ENCODE data around the gene LMF1.
A peak's percentile ranks its signal among the peaks of the same experiment; 100 is the strongest.
"Not testable (repeated sequence)": the region's sequence is repeated elsewhere in the genome, so short reads cannot be mapped to it uniquely, and the experiment has no call there.

Gene LMF1

DNA sequence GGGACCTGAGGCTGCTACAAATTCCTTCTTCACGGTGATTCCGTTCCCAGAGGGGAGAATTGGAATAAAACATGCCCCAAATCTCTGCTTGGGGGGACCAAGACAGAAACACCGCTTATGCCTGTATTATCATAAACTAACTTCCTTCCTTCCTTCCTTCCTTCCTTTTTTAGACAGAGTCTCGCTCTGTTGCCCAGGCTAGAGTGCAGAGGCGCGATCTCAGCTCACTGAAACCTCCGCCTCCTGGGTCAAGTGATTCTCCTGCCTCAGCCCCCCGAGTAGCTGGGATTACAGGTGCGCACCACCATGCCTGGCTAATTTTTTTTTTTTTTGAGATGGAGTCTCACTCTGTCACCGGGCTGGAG, 150.8 kb downstream of the LMF1 start:
- DNase-seq = not testable (repeated sequence)

DNA sequence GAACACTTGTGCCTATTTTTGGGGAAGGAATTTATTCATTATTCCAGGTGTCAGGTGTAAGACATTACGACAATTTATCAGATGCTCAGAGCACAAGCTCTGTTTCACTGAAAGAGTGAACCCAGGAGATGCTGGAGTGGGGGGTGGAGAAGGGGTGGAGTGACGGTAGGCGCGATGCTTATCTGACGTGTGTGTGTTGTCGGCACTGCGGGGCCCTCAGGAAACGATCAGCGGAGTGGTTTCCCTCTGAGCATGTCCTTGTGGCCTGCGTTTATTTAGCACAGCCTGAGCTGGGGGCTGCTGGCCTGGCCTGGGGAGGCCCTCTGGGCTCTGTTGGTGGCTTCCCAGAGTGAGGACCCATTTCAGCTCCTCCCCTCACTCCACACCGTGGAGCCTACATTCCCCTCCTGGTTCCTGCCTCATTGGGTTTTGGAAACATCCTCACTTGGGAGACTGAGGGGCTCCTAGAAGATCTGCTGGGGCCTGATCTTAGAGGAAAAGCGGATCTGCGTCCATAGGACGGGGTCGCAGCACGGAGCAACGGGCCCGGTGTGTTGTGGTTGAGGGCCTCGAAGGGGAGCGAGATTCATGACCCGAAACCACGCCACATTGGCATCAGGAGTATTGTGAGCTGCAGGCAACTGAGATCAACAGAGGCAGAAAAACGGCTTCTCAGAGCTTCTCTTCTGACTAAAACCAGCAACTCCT, 151.3 kb downstream of the LMF1 start:
- DNase-seq = no peak

DNA sequence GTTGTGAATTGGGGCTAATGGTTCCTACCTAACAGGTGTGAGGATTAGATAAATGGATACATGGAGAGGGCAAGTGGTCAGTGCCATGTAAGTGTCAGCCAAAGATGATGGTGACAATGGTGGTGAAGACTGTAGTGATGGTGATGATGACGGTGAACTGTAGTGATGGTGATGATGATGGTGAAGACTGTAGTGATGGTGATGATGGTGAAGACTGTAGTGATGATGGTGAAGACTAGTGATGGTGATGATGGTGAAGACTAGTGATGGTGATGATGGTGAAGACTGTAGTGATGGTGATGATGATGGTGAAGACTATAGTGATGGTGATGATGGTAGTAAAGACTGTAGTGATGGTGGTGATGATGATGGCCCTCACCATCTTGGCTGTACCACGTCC, 152.2 kb downstream of the LMF1 start:
- no peak for DNase-seq

DNA sequence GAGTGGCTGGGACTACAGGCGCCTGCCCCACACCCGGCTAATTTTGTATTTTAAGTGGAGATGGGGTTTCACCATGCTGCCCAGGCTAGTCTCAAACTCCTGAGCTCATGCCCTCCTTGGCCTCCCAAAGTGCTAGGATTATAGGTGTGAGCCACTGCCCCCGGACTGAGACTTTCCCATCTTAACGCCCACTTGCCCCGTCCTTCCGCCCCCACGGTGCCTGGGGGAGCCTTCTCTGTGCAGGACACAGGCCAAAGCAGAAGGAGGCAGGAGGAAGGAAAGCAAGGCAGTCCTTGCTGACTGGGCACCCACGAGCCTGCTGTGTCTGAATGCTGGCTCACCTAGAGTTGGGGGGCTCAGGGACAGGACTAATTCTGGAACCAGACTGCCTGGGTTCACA, 152.7 kb downstream of the LMF1 start:
- DNase-seq = no peak

DNA sequence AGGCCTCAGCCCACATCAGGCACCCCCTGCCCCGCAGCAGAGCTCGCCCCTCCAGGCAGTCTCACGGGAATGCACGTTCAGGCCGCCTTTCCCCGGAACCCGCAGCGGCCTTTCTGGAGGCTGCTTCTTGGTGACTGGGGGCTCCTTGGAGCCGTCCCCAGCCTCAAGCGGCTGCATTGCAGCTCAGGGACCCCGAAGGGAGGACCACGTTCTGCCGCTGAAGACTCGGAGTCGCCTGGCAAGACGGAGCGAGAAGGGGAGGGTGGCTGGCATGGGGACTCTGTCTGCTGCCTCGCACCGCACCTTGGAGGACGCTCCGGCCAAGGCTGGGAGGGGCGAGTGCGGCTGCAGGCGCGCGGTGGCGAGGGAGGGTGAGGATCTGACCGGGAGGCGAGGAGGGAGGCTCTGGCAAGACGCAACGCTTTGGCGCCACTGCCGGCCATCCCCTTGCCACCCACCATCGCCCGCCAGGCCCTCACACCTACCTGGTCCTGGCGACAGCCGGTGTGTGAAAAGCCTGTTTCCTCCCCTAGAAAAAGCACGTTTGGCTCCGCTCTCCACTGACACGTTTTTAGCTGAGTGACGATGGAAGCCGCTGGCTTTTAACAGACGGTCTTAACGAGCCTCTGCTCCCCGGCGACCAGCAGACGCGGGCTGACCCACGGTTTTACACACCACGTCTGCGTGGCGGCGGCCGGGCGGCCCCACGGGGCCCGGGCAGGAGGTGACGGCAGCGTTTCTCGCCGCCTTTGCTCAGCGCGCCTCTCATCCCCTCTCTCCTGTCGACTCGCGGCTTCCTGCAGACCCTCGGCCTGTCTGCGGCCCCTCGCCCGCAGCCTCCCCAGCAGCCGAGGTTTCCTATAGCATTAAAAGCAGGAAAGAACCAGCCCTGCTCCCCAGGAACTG, 153.5 kb downstream of the LMF1 start:
- DNase-seq = no peak

DNA sequence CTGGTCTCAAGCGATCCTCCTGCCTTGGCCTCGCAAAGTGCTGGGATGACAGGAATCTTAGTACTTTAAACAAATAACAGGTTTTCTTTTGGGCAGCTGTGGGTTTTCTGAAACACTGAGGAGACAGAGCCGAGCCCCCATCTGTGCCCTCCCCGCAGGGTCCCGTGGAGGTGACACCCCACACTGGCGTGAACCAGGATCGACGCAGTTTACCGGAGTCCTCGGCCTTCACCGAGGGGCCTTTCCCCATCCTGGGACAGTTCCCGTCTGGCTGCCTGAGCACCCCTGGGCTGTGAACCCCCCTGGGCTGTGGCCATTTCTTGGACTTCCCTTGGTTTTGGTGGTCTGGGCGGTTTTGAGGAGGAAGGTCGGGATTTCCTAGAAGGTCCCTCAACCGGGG, 154.9 kb downstream of the LMF1 start:
- DNase-seq = no peak

DNA sequence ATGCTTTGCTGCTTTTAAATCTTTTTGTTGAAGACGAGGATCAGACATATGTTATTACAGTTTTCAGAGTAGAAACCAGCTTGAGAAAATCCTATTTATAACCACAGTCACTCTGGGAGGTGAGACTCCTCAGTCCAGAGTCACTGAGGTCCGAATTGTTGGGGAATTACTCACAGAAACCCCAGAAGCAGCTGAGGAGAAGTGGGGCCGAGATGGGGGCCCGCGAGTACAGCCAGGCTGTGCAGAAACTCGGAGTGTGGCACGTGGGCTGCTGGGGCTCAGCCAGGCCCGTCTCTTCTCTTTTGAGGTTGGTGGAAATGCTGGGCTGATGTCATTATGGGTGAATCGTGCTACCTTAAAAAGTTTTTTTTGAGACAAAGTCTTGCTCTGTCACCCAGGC, 155.8 kb downstream of the LMF1 start:
- no peak for DNase-seq

DNA sequence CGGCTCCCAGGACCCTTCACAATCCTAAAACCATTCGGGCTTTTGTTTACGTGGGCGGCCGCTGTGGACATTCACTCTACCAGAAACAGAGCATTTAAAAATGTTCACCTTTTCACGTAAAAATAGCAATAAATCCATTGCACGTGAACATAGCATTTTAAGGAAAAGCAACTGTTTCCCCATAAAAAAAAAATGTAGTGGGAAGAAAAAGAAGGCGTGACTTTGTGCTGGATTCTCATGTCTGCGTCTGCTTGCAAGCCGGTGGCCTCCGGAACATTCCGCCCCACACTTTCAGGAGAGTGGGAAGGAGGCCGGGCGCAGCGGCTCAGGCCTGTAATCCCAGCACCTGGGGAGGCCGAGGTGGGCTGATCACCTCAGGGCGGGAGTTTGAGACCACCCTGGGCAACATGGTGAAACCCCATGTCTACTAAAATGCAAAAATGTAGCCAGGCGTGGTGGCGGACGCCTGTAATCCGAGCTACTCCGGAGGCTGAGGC, 156.8 kb downstream of the LMF1 start:
- DNase-seq = no peak

DNA sequence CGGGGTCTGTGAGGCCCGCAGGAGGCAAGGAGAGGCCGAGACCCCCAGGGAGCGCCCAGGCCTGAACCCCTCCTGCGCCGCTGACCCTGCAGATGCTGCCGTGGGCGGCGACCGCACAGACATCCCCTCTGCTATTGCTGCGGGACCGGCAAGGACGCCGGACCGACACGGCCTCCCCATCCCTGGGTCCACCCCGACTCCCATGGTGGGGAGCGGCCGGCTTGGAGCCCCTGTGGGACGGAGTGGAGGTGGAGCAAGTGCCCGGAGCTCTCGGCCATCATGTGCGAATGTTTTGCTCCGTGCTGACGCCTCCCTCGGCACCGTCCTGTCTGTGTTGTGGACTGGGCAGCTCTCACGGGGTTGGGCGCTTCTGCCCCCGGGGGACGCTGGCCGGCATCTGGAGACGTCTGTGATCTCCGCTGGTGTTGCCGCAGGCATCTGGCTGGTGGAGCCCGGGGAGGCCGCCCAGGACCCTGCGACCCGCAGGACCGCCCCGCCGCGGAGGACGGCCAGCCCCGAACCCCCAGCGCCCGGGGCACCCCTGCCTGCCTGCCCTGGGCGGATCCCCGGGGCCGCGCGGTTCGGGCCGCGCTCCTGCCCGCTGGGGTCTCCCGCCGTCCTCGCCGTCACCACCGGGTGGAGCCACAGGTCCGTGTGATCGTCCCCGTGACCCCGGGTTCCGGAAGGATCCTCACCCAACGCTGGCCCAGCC, 157.4 kb downstream of the LMF1 start:
- DNase-seq = peak; percentile 39

DNA sequence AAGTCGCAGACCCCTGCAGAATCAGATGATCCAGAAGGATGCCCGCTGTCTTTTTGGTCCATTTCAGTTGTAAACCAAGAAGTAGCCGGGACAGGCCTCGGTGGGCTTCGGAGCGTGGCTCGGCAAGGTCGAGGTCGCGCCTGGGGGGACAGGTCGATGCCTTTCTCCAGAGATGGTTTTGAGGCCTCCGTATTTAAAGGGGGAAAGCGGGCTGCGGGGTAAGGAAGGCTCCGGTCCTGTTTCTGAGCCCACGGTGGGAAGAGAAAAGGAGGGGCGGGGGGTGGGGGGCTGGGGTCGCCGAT, 162.7 kb downstream of the LMF1 start:
- DNase-seq = no peak

DNA sequence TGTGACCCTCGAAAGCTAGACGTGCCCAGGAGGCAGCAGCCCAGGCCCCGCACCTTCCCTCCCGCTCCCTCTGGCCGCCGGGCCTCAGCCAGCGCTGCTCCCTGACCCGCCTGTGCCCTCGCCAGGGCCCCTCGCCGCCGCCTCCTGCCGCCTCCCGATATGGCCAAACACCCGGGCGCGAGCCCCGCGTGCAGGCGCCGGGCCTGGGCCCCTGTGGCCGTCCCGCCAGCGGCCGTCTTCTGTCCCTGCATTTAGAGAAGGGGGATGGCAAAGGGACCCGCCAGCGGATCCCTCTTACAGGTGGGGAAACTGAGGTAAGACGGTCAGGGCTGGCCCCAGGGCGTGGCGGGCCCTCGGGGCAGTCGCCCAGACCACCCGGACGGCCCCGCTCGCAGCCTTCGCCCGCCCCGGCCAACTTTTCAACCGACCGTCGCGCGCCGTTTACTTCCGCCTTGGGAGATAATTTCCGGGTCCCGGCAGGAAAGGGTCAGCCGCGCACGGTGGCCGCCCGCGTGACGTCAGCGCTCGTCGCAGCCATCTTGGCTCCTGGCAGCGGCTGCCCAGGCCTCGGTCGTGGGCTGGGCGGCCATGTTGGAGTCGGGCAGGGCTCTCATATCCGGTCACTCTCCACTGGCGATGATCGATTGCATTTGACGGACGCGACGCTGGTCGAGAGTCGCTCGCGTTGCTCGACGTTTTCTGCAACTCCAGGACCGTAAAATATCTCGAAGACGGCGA, 163.3 kb downstream of the LMF1 start:
- DNase-seq = peak; percentile 66

DNA sequence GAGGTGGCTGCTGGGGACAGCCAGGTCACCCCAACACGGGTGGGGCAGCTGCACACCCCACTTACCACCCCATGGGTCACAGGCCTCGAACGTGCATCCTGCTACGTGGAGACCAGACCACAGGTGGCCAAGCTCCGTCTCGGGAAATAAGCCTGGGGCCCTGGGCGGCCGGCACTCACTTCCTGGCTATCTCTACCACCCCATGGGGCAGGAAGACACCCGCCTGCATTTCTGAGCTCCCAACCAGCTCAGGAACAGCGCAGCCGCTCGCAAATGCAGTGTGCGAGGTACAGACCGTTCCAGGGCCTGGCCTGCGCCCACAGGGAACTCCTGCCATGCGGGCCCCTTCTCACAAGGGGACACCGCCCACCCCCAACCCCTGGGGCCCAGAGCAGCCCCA, 165.3 kb downstream of the LMF1 start:
- no peak for DNase-seq

DNA sequence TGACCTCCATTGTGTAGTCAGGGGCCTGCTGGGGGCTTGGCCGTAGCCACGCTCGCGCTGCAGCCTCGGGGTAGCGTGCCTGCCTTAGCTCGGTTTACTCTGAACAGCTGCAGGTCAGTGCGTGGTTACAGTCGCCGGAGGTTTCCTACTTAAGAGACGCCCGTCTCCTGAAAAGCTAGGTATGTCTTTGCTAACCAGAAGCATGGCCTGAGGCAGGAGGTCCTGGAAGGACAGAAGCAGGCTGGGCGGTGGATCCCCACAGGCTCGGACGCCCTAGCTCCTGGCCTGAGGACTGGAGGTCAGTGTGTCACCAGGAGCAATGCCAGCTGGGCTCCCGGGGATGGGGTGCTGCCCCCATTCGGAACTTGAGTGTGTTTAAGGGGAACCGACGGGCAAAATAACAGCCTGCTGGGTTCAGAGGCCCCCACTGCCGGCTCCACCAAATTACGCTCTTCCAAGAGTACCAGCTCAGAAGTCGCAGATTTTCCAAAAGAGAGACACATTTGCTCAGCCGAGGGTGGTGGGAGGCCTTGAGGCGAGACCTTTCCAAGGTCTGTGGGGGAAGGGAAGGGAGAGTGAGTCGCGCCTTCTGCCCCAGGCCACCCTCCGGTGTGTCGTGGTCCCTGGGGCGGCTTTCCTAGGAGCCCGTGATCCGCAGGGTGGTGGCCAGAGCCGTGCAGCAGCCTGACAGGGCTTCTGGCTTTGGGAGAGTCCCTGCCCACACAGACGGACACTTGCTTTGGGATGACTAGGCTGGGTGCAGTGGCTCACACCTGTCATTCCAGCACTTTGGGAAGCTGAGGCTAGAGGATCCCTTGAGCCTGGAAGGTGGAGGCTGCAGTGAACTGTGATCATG, 166.4 kb downstream of the LMF1 start:
- no peak for DNase-seq

DNA sequence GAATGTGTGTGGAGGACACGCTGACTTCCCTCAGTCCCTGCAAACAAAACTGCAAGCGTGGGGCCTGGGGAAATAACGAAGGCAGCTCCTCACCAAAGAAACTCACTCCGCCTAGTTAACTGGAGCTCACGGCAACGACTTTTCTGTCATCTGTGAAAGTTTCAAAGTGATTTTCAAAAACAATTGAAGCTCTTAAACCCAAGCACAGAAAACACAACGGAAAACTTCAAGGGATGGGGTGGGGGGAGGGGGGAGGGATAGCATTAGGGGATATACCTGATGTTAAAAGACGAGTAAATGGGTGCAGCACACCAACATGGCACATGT, 167.1 kb downstream of the LMF1 start:
- no peak for DNase-seq
